Epithelial cell of proximal tubule (primary cell): ENCODE measurements around the gene ZBTB26. TPM values are rescaled to one million over a fixed set of nuclear protein-coding genes. Genes with fewer than 3 reads are reported as not detected.
"Not testable (repeated sequence)": the region's sequence is repeated elsewhere in the genome, so short reads cannot be mapped to it uniquely, and the experiment has no call there.

Source experiments
- DNase-seq: peaks from one replicate; pipeline ENCODE4 v3.0.0-alpha.2; 2011; ENCODE audit warnings: low read depth
- H3K4me3 ChIP-seq: 2 replicates; pipeline ENCODE4 v1.5.1; 2011; ENCODE audit warnings: low read depth, mild to moderate bottlenecking, low read length
- CTCF ChIP-seq: conservative IDR thresholded peaks from 2 replicates; pipeline ENCODE4 v1.5.1; 2012; ENCODE audit warnings: low read depth, mild to moderate bottlenecking, low read length
- total RNA-seq: library from RNA; depleted of rRNA; stranded (reverse); fragments of >200 nt; gene quantifications from 2 replicates; pipeline ENCODE4 v1.2.3, GENCODE V29; 2015

ZBTB26 gene
- total RNA-seq, 1 donor from 2014 or later: 2.9 TPM

DNA sequence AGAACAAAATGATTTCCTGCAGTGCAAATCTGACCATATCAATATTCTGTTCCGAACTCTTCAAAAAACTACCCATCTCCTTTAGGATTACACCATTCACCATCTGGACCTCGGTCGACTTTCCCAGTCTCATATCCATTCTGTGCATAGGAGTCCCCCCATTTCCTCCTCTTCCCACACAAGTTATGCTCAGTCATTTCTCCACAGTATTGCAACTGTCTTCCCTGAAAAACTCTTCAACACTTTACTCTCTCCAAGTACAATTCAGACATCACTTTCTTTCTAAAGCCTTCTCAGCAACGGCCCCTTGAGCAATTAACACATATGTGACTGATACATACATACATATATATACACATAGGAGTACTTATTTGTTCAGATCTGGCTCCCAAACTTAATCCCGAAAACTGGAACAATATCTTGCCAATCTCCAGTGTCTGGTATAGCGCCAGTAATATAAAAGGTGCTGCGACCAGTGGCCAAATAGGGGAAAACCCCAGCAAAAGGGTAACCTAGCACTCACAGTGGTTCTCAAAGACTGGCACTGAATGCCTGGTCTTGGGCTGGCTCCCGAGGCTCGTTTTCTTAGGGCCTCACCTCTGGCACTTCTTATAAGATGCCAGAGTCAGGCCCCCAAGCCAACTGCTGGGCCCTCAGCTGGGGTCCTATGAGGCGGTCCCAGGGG is 629 bp downstream of the ZBTB26 start:
- no peak for TF ChIP-seq CTCF
- no peak for DNase-seq
- H3K4me3 ChIP-seq: peak overlapping the region; percentile 90

DNA sequence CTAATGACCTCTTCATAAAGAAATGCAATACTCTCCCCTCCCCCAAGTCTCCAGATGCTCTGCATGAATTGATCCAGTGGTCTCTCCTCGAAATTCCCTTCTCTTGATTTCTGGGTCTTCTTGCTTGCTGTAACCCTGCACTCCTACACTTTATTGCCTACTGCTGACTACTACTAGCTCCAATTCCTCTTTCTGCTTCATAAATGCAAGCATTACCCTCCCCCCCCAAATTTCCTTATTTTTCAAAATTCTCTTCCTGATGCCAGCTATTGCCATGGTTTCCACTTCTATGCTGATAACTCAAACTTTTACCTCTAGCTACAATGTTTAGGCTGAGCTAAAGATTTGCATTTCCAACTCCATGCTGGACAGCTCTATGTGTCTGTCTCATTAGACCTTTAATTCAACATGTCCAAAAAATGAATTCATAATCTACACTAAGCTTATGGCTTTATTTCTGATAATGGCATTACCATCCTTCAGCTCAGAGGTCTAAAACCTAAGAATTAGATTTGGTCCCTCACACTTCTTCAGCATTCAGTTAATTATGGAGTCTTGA is 1.4 kb downstream of the ZBTB26 start:
- TF ChIP-seq CTCF: no peak
- no peak for DNase-seq
- H3K4me3 ChIP-seq: peak overlapping the region; percentile 90

DNA sequence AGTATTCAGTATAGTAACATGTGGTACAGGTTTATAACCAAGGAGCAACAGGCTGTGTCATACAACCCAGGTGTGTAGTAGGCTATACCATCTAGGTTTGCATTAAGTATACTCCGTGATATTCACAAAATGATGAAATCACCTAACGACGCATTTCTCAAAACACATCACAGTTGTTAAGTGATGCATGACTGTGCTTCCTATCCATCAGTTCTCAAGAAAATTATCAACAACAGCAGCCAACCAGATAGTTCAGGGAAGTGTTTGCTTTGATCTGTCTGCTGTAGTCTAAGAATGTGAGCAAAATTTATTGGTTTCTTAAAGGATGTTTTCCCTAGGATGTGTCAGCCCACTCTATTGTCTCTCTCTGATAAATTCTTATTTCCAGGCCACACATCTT is 7.4 kb downstream of the ZBTB26 start:
- no peak overlapping the region for H3K4me3 ChIP-seq
- TF ChIP-seq CTCF: no peak
- DNase-seq: no peak

DNA sequence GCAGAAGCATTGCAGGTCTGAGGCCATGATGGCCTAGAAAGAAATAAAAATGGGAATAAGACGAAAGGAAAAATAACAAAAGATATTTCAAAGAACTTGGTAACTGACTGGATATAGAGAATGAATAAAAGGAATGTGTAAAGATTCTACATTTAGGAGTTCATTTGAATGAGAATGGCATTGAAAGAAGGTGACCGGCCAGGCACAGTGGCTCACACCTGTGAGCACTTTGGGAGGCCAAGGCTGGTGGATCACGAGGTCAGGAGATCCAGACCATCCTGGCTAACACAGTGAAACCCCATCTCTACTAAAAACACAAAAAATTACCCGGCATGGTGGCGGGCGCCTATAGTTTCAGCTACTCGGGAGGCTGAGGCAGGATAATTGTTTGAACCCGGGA is 8.6 kb downstream of the ZBTB26 start:
- H3K4me3 ChIP-seq: no peak overlapping the region
- DNase-seq: no peak
- no peak for TF ChIP-seq CTCF

DNA sequence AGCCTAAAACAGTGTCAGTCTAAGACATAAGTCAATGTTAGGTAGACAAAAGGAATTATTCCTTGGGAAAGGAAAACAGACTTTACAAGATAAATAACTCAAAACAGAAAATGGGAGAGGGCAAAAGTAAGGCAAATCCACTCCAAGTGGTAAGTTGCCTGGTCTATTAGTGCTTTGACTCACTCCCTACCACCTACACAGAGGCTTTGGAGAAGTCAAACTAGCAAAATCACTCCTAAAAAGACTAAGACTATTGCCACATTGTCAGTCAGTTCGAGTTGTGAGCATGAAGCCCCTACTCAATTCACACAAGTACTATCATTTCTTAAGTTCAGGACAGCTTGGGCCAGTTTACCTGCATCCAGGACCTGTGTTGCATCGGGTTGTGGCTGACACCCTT is 13.0 kb downstream of the ZBTB26 start:
- no peak overlapping the region for H3K4me3 ChIP-seq
- DNase-seq: no peak
- TF ChIP-seq CTCF: no peak

GRCh38 chr9:122912964-122913673 is 18.2 kb downstream of the ZBTB26 start, which contains the start of gene ZBTB6:
Gene ZBTB6, minus strand, starts transcription at chr9:122913323. Its CDS starts 1,251 bp downstream, at chr9:122912072.
- peak; percentile 56 for DNase-seq
- H3K4me3 ChIP-seq: peak within 1 kb of the TSS; percentile 75
- no peak for TF ChIP-seq CTCF

GRCh38 chr9:122912671-122912963 is 18.7 kb downstream of the ZBTB26 start:
- H3K4me3 ChIP-seq: peak overlapping the region; percentile 75
- no peak for DNase-seq
- TF ChIP-seq CTCF: no peak

DNA sequence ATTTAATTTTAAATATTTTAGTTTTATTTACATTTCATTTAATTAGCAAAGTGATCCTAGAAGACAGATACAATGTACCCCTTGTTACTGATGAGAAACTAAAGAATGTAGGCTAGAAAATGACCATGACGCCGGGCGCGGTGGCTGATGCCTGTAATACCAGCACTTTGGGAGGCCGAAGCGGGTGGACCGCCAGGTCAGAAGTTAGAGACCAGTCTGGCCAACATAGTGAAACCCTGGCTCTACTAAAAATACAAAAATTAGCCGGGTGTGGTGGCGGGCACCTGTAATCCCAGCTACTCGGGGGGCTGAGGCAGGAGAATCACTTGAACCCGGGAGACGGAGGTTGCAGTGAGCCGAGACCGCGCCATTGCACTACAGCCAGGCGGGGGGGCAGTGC is 25.2 kb downstream of the ZBTB26 start:
- not testable (repeated sequence) for DNase-seq, H3K4me3 ChIP-seq
